ENCODE results near the gene ZC3H13.

ZC3H13 gene

DNA sequence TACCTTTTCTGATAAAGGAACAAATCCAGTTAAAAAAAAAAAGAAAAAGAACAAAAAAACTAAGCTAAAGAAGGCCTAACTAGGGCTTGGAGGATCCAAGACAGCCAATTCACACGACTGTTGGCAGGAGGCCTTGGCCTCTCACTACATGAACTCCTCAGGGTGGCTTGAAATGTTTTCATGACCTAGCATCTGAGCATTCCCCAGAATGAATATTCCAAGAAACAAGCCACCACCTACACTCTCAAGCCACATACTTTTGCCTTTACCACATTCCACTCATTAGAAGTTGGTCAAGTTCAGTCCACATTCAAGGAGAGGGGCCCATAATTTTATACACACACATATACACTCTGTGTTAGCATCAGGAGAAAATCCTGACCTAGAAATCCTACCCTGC, 103.4 kb downstream of the ZC3H13 start:
- TF ChIP-seq, protein P1, sequence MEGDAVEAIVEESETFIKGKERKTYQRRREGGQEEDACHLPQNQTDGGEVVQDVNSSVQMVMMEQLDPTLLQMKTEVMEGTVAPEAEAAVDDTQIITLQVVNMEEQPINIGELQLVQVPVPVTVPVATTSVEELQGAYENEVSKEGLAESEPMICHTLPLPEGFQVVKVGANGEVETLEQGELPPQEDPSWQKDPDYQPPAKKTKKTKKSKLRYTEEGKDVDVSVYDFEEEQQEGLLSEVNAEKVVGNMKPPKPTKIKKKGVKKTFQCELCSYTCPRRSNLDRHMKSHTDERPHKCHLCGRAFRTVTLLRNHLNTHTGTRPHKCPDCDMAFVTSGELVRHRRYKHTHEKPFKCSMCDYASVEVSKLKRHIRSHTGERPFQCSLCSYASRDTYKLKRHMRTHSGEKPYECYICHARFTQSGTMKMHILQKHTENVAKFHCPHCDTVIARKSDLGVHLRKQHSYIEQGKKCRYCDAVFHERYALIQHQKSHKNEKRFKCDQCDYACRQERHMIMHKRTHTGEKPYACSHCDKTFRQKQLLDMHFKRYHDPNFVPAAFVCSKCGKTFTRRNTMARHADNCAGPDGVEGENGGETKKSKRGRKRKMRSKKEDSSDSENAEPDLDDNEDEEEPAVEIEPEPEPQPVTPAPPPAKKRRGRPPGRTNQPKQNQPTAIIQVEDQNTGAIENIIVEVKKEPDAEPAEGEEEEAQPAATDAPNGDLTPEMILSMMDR (IDR thresholded peaks at IDR 0.05) = no peak
- no peak for DNase-seq (ENCODE audit: low spot score)
- no peak overlapping the region for H3K27ac ChIP-seq
- H3K4me3 ChIP-seq = no peak overlapping the region

- Histone ChIP-seq H3K27ac (no peak overlapping the region), H3K4me3 (no peak overlapping the region)
- TF ChIP-seq, protein P1 (IDR thresholded peaks at IDR 0.05) = no peak
- no peak for DNase-seq (ENCODE audit: low spot score)
These were observed 108.6 kb downstream of the ZC3H13 start for GRCh38 chr13:45943965-45944364.

DNA sequence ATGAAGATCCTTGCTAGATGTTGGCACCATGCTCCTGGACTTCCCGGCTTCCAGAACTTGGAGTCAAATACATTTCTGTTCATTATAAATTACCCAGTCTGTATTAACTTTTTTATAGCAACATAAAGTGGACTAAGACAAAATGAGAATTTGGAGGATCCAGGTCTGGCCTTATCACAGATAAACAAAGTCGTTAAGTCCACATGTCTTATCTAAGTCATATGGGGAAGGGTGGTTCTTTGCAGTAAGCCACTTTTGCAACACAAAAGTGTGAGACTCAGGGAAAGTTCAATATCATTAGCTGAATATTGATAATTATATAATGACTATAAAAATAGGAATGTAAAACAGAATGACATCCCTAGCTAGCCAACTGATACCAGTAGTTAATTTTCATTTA, 109.4 kb downstream of the ZC3H13 start:
- DNase-seq (ENCODE audit: low spot score) = no peak
- no peak overlapping the region for H3K27ac ChIP-seq
- TF ChIP-seq, protein P1 (IDR thresholded peaks at IDR 0.05) = no peak
- no peak overlapping the region for H3K4me3 ChIP-seq

- no peak overlapping the region for H3K27ac ChIP-seq
- no peak for DNase-seq (ENCODE audit: low spot score)
- no peak overlapping the region for H3K4me3 ChIP-seq
- TF ChIP-seq, protein P1 (IDR thresholded peaks at IDR 0.05) = no peak
These were observed 111.3 kb downstream of the ZC3H13 start for GRCh38 chr13:45941261-45941660.

- no peak for DNase-seq (ENCODE audit: low spot score)
- Histone ChIP-seq H3K27ac (no peak overlapping the region), H3K4me3 (no peak overlapping the region)
- TF ChIP-seq, protein P1 (IDR thresholded peaks at IDR 0.05) = no peak
These were observed 112.5 kb downstream of the ZC3H13 start for GRCh38 chr13:45940061-45940460.

DNA sequence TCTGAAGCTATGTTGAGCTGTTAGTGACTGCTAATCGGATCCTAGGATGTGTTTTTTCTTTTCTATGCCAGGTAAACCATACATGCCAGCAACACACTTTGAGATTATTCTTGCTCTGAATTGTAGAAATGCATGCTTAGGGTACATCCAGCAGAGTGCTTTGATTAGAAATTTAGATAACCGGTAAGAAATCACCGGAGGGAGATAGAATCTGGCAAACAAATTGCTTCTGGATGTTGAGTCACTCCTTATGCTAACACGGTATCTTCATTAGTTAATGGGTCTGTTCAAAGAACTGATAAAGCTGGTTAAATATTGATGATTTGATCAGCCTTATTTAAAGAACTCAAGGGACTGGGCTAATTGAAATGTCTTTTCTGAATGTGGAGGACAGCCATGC, 115.9 kb downstream of the ZC3H13 start:
- no peak overlapping the region for H3K27ac ChIP-seq
- TF ChIP-seq, protein P1 (IDR thresholded peaks at IDR 0.05) = no peak
- no peak overlapping the region for H3K4me3 ChIP-seq
- DNase-seq (ENCODE audit: low spot score) = no peak

- TF ChIP-seq, protein P1 (IDR thresholded peaks at IDR 0.05) = no peak
- no peak overlapping the region for H3K27ac ChIP-seq
- H3K4me3 ChIP-seq = no peak overlapping the region
- no peak for DNase-seq (ENCODE audit: low spot score)
These were observed 118.3 kb downstream of the ZC3H13 start for GRCh38 chr13:45934283-45934682.
